Activated CD4-positive, alpha-beta T cell treated with anti-CD3 and anti-CD28 coated beads, Interleukin-2, amount 10 ng/mL, durations not matched to agents 7 days and 5 days (primary cell): ENCODE measurements around the gene ALS2. TPM values are rescaled to one million over a fixed set of nuclear protein-coding genes. Genes with fewer than 3 reads are reported as not detected.

Experiments used
- CTCF ChIA-PET: fragments of 350-600 bp; sonication (Branson Sonifier 250); formaldehyde crosslinking; loops from one replicate; lab custom pipeline; 2021; ENCODE audit warnings: antibody characterized with exemption; lab: Charles Lee
- POLR2A ChIA-PET: fragments of 350-600 bp; sonication (Branson Sonifier 250); formaldehyde crosslinking; loops from one replicate; lab custom pipeline; 2021; ENCODE audit warnings: antibody characterized with exemption; lab: Charles Lee
- DNase-seq: peaks from one replicate; pipeline ENCODE4 v3.0.0-alpha.2; 2020
- H3K27ac Mint-ChIP-seq: one replicate; pipeline ENCODE4 v1.8.0; 2021; ENCODE audit warnings: mild to moderate bottlenecking, moderate library complexity, mixed read lengths
- H3K27me3 Mint-ChIP-seq: one replicate; pipeline ENCODE4 v1.8.0; 2021; ENCODE audit warnings: mixed read lengths
- H3K36me3 Mint-ChIP-seq: one replicate; pipeline ENCODE4 v1.8.0; 2021; ENCODE audit warnings: low read depth, mixed read lengths
- H3K4me1 Mint-ChIP-seq: one replicate; pipeline ENCODE4 v1.8.0; 2021; ENCODE audit warnings: mixed read lengths
- H3K4me3 Mint-ChIP-seq: one replicate; pipeline ENCODE4 v1.8.0; 2021; ENCODE audit warnings: mild to moderate bottlenecking, moderate library complexity, mixed read lengths
- H3K9me3 Mint-ChIP-seq: one replicate; pipeline ENCODE4 v1.8.0; 2021; ENCODE audit warnings: mixed read lengths
- total RNA-seq, 2 experiments: library from RNA; stranded (reverse); gene quantifications; one replicate each; pipeline ENCODE4 v1.2.3, GENCODE V29; 2021

The ALS2 gene
- total RNA-seq, 2 experiments from 2014 or later, result 10.7 to 11.7 TPM

GRCh38 chr2:201654616-201655384 is 125.9 kb downstream of the ALS2 start:
- H3K9me3 Mint-ChIP-seq, result no peaks in the 10 kb centered on the region
- H3K27ac Mint-ChIP-seq, result no peak overlapping the region
- DNase-seq, result no peak
- H3K4me3 Mint-ChIP-seq, result no peak overlapping the region
- no peaks in the 10 kb centered on the region for H3K36me3 Mint-ChIP-seq
- H3K4me1 Mint-ChIP-seq, result peaks cover 4% of the 10 kb centered on the region
- ChIA-PET CTCF (interaction anchor here (0.9 kb wide), 1 partner anchor 22 kb away, joined by 4 read pairs; no protein-coding TSS in a partner anchor), POLR2A (no interaction called here)
- H3K27me3 Mint-ChIP-seq, result peaks cover 8% of the 10 kb centered on the region

DNA sequence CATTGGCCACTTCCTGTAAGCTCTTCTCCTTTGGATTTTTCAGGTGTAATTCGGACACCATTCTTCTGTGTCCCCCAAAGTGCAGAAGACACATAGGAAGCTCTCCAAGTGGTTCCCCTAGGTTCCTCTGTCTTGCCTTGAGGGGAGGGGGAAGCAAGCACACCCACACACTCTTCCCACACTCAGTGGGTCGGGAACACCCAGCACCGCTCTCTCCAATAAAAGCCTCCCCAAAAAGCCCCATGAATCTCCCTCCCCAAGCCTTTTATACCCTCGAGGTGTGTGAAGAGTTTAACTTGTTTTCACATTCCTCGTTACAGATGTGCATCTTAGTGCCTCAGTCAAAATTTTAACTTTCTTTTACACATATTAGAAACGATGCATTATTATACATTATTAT is 127.5 kb downstream of the ALS2 start:
- H3K27me3 Mint-ChIP-seq, result peaks cover 9% of the 10 kb centered on the region
- no peak for DNase-seq
- H3K36me3 Mint-ChIP-seq, result no peaks in the 10 kb centered on the region
- H3K4me1 Mint-ChIP-seq, result peaks cover 4% of the 10 kb centered on the region
- no peak overlapping the region for H3K4me3 Mint-ChIP-seq
- CTCF ChIA-PET, result interaction anchor here (1.1 kb wide), 1 partner anchor 10 kb away, joined by 3 read pairs; the partner anchor contains the start of gene TMEM237
- H3K27ac Mint-ChIP-seq, result no peak overlapping the region
- no peaks in the 10 kb centered on the region for H3K9me3 Mint-ChIP-seq
- POLR2A ChIA-PET, result no interaction called here

Other genes starting within 250 kb of the ALS2 start
- 10 to 100 TPM; 20.0 to 22.5 TPM for gene TMEM237, start 137.4 kb downstream of the ALS2 start, total RNA-seq
- gene MPP4, start 82.3 kb downstream of the ALS2 start, total RNA-seq, result not detected
- not detected for gene CDK15, start 25.6 kb upstream of the ALS2 start, total RNA-seq